ENCODE data around the gene SORCS2.

SORCS2 gene

DNA sequence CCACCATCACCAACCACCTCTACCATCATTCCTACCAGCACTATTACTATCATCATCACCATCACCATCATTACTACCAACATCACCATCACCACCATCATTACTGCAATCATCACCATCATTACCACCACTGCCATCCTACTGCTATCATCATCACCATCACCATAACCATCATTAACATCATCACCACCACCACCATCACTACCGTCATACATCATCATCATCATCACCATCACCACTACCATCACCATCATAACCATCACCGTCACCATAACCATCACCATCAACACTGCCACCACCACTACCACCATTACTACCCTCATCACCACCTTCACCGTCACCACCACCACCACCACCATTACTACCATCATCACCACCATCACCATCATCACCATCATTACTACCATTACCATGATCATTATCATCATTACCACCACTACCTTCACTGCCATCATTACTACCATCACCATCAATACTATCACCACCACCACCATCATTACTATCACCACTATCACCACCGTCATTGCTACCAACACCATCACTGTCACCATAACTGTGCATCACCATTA is 170.6 kb downstream of the SORCS2 start:
- no peak for DNase-seq

- DNase-seq: no peak
Measured at GRCh38 chr4:7364979-7365378, 172.6 kb downstream of the SORCS2 start.

GRCh38 chr4:7365462-7366179 is 173.3 kb downstream of the SORCS2 start:
- DNase-seq: peak; percentile 77

DNA sequence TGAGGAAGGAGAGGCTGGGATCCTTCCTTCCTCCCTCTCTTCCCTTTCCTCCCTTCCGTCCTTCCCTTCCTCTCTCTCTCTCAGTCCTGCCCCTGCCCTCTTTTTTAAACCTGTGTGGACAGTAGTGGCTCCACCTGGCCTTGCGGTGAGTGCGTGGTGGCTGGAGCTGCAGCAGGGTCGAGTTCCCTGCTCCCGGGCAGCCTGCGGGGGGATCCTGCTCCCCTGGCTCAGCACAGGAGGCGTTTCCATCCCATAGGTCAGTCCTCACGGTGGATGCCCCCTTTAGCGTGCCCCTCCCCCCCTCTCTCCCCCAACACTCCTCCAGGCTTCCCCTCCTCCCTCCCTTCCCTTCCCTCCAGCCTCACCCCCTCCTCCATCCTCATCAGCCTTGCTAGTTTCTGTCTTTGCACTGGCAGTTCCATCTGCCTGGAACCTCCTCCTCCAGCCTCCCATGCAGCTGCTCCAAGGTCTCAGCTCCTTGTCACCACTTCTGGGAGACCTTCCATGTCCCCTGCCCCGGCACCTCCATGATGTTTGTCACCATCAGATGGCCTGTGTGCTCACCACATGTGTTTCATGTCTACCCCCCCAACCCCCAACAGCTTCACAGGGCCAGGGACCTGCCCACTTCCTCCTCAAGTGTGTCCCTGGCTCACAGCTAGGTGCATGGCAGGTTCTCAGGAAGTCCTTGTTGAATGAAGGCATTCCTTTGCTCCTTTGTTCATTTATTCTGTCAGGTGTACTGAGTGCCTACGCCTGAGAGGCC is 174.0 kb downstream of the SORCS2 start:
- peak; percentile 62 for DNase-seq

DNA sequence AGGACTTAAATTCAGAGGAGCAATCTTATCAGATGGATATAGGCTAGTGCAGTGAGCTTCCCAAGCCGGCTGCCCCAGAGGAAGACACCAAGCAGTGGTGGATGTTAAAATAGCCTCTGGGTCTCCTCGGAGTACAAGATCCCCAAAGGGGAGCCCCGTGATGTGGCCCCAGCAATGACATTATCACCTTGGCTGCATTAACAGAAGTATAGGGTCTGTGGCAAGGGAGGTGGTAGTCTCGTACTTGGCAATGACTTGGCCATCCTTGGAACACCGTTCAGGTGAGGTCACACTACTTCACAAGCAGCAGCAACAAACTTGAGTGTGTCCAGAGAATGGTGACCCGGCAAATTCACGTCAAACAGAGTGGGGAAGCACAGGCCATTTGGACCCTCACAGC is 174.6 kb downstream of the SORCS2 start:
- DNase-seq: no peak

DNA sequence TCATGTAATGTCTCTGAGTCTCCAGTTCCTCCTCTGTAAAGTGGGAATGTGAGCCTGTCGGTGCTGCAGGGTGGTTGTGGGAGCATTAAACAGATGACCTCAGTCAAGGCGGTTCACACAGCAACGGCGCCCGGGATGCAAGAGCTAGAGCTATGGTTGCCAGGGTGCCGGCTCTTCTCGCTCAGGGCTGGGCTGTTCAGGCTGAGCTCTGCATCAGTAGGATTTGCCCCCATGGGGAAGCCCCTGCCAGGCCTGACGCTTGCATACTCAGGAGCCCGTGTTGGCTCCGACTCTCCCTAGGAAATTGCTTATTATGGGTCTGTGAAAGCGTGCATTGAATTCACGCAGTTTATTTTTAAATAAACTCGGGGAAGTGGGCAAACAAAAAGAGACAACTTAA is 175.1 kb downstream of the SORCS2 start:
- DNase-seq: no peak

DNA sequence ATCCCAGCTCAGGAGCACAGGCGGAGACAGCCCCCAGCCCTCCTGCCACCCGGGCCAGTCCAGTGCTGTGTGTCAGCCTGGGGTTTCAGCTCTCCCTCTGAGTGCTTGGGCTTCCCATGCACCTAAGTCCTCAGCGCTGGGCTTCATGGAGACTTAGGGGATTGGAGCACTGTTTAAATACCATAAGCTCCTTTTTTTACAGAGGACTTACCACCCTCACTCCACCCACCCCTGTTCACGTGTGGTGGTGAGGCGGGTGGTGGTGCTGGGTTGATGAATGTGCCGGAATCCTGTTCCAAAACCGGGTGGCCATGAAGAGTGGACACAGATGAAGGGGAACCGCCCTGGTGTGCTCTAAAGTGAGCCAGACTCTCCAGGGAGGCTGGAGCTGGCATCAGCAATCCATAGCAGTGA is 175.5 kb downstream of the SORCS2 start:
- DNase-seq: no peak

DNA sequence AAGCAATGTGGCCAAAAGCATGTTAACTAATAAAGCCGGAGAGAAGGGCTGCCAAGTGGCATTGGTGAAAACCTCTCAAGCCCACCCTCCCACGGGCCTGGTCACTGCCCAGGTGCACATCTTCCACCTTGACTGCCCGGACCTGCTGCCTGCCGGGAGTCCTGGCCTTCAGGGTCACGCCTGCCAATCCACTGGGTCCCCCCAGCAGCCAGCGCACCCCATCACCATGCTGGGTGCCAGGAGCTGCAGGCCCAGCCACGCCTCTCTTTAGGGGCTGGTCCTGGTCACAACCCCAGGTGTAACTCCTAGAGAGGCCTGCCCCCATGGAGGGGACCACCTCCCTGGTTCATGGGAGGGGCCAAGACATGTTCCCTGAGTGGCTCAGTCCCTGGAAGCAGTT is 176.0 kb downstream of the SORCS2 start:
- DNase-seq: no peak

GRCh38 chr4:7369511-7369910 is 177.2 kb downstream of the SORCS2 start:
- DNase-seq: no peak

GRCh38 chr4:7370038-7370437 is 177.7 kb downstream of the SORCS2 start:
- no peak for DNase-seq

DNA sequence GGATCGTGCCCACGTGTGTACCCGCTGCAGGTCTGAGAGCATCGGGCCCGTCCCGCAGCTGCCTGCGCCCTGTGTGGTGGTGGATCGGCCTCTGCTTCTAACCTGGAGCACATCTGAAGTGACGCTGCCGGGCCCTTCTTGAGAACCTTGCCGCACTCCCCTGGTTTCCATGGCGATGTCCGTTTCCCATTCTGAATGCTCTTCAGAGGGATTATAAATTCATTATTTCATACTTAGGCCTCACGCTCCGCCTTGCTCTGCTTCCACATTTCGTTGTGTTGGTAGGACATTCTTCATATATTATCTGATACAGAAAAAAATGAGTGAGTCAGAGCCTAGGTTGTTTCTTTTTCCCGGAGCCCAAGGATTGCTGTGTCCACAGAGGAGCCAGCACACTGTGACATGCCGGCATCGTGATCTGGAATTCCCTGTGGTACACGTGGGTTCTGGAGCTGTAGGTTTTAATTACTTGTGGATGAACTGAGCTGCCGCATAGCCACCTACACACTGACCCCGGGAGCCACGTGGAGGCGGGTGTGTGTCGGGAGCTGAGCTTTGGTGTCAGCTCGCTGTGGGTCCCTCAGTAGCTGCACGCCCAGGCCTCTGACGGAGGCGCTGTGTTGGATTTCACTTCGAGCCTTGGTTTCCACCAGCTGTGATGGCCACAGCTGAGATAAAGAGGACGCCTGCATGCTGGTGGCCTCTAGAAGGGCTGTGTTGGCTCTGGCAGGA is 179.0 kb downstream of the SORCS2 start:
- DNase-seq: no peak

- no peak for DNase-seq
Measured at GRCh38 chr4:7372673-7373072, 180.3 kb downstream of the SORCS2 start.

DNA sequence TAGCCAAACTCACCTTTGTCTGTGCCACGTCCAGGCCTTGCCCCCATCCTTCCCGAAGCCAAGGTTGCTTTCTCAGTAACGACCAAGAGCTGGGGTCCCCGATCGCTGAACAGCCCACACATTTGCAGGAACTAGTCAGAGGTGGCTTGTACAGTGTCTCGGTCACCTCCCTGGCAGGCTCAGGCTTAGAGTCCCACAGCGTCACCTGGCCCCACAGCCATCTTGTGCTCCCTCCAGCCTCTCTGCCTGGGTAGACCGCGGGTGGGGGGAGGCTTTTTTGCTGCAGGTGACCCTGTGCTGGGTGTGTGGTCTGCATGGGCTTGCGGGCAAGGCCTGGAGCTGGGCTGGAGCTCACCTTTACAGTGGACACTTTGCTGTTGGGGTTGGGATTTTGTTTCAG is 182.2 kb downstream of the SORCS2 start:
- DNase-seq: no peak

DNA sequence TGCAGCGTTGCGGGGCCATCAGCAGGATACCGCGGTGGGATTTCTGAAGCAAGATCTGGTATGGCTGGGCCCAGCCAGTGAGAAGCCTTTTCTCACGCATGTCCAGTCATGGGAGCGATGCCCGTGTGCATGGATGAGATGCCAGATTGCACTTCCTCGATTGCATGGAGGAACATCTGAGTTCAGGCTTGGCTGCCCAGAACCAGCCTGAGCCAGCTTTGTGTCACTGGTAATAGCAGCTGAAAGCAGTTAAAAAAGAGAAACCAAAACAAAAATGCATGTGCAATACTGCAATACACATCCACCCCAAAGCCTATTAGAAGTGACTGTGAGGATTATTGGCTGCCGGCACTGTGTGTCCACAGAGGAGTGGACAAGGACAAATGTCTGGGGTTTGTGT is 183.1 kb downstream of the SORCS2 start:
- DNase-seq: no peak

GRCh38 chr4:7377223-7377865 is 185.0 kb downstream of the SORCS2 start:
- DNase-seq: no peak

DNA sequence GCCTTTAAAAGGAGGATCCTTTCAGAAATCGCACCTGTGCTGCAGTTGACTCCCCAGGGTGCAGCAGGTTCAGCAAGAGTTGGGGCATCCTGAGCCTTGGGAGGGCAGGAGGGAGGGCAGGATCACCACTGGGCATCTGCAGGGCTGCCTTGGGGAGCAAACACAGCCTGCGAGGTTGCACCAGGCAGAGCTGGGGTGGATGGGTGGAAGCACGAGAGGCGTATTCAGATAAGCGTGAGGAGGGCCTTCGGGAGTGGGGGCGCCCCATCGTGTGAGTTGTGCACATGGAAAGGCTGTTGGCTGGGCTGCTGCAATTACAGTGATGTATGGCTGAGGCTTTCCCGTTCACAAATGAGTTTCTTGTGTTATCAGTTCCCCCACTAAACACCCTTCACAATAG is 186.8 kb downstream of the SORCS2 start:
- DNase-seq: no peak

- DNase-seq: no peak
Measured at GRCh38 chr4:7379719-7380118, 187.4 kb downstream of the SORCS2 start.

DNA sequence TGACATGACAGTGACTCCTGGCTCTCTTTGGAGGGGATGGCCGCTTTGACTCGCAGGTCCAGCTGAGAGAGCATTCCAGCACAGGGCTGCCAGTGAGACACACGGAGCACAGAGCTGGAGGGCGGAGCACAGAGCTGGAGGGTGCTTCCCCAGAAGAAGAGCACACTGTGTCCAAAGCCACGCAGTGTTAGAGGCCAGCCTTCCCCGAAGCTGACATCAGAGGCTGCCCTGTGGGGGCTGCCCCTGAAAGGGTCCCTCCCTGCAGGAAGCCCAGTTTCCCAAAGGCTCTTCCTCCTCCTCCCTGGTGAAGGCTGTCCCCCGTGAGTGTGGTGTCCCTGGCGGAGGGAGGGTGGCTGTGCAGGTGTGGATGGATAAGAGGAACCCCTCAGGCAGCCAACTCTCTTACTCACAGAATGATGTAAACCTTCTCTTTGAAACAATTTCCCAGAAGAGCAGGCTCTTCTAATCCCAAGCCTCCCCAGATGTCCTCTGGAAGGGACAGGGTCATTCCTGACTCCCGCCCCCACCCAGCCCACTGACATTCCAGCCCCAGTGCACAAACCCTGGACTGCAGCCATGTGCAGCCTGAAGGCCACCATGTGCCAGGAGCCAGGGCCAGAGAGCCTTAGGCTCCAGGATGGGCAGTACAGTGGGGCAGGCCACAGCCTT is 189.0 kb downstream of the SORCS2 start:
- no peak for DNase-seq

DNA sequence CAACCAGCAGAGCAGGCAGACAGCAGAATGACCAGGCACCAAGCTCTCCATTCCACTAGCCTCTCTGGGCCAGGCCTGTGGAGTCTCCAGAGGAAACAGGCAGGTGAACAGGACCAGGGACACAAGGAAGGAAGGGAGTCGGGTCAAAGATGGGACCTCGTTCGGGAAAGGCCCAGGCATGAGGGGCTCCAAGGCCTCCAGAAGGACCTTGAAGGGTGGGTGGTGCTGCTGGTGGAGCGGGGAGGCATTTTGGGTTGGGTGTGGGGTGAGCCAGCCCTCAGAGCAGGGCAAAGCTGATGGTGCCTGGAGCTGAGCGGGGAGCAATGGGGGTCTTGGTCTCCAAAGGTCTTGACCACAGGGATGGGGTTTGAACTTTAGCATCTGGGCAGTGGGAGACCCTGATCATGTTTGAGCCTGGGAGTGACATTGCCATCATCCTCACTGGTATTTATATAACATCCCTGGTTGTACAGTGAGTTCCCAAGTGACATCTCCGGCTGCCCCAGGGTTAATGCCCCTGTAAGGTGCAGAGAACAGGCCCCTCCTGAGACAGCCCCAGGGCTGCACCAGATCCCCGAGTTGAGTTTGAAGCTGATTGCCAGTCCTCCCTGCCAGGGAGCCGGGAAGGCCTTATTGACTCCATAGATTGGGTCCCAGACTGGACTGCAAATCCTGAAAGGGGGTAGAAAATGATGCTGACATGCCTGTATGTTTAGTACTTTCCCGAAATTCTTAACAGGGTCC is 189.7 kb downstream of the SORCS2 start:
- DNase-seq: no peak

DNA sequence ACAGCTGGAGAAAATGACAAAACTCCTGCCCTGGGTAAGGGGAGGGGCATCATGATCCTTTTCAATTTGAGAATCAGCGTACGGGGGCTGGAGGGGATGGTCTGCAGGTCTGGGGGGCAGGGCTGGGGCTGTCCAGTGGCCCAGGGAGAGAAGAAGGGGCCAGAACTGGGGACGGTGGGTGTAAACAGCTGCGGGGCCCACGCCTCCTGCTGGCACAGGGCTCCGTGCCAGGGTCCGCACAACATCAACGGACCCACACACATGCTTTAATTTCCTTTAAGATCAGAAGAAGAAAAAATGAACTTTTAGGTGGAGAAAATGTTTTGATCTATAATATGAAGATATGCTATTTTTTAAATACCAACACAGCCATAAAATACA is 190.3 kb downstream of the SORCS2 start:
- no peak for DNase-seq

DNA sequence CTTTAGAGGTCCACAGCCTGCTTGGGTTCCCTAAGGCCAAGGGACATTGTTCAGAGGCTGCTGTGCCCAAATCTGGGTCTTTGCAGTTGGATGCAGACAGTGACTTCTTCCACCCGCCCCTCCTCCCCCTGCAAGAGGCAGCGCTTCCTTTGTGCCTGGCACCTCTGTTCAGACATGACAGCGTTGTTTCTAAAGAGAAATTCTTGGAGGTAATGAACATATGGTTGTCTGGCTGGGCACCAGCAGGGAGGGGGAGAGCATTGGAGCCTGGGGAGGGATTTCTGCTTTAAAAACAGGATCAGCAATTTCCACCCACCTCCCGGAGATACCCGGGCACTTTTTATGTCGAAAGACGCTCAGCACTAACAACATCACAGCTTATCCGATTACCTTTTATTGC is 190.9 kb downstream of the SORCS2 start:
- DNase-seq: no peak
